ENCODE results near the gene FAT3.

The FAT3 gene

DNA sequence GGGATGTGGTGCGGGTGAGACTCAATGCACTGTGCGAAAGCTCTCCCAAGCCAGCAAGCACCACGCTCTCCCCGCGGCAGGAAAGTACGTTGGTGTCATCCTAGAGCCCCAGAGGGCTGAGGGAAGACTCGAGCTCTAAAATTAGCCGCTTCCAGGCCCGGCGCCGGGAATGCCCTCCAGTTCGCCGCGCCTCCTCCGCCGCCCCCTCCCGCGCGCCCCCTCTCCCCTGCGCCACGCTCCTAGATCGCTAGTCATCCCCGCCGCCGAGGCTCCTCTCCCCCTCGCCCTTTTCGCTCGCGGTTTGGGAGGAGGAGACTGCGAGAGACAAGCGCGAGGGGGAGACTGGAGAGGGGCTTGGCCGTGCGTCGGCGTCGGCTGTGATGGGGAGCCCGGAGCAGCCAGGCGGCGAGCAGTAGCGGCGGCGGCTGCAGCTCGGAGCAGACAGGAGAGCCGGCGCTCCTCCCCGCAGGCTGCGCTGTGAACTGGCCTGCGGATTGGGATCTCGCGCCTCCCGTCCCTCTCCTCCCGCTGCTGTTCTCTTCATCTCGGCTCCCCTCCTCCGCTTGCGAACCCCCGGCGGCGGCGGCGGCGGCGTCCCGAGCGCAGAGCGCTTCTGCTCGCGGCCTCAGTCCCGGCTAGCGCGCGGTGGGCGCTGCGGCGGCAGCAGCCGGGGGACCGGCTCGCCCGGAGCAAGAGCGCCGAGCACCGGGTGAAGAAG lies at the start of gene FAT3:
TSS of gene FAT3 (plus strand) at position 412 of the 718 bp plus-strand sequence. CDS start 127,295 bp downstream, outside the sequence.
- no peak for DNase-seq (ENCODE audit: low spot score)

DNA sequence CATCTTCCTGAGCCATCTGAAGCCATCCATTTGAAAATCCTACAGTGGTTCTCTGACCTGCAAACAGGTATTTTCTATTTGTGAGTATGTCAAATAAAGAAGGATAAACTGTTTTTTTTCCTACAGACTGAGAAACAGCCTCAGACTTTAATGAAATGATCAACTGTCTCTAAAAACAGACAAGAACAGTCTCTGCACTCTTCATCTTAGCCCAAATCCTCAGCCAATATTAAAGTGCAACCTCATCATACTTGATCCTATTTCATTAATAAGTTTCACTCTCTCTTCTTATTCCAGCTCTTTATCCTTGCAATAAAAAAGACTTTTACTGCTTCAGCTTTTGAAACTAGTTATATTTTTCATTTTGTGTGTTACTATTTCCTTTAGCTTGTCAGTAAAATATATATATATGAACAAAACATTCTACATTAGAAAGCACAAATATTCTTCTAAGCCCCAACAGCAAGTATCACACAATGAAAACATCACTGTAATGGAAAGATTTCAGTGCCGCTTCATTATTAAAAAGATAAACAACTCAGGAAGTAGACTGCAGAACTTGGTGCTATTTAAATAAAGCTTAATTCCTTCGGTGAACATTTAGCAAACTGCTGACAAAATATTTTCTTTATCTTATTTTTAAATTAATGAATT lies 45.5 kb upstream of the FAT3 start:
- DNase-seq (ENCODE audit: low spot score) = no peak

DNA sequence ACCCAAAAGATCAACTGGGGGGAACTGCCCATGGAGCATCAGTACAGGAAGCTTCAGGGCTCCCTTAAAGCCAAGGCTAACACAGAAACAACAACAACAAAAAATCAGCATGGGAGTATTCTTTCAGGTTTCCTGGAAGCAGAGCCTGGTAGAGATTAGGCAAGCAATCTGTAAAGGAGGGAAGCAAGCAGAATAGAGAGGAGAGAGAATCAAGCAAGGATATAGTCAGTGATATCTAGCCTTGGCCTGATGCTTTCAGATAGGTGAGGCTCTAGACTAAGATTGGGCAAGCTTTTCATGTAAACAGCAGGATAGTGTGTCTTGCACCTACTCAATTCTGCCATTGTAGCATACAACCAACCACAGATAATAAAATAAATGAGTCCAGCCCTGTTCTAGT lies 44.4 kb upstream of the FAT3 start:
- DNase-seq (ENCODE audit: low spot score) = no peak

DNA sequence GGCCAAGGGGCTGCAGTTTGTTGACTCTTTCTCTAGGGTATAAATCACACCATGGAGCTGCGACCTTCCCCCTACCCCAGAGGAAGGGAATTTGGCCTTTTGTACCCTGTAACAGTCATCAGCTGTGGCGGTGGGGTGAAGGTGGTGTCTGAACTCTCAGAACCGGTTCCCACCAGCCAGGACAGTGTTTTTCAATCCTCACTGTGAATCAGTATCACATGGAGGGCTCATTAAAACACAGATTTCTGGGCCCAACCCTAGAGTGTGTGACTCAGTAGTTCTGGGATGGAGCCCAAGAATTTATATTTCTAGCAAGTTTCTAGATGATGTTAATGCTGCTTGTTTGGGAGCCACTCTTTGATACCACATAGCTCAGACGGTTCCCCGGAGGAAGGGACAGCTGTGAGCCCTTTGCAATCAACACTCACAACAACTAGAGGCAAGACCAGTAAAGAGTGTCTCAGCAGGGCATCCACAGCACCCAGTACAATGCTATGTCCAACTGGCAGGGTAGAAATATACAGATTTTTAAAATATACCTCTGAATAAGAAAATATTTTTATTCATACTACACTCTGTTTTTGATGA lies 43.9 kb upstream of the FAT3 start:
- no peak for DNase-seq (ENCODE audit: low spot score)

DNA sequence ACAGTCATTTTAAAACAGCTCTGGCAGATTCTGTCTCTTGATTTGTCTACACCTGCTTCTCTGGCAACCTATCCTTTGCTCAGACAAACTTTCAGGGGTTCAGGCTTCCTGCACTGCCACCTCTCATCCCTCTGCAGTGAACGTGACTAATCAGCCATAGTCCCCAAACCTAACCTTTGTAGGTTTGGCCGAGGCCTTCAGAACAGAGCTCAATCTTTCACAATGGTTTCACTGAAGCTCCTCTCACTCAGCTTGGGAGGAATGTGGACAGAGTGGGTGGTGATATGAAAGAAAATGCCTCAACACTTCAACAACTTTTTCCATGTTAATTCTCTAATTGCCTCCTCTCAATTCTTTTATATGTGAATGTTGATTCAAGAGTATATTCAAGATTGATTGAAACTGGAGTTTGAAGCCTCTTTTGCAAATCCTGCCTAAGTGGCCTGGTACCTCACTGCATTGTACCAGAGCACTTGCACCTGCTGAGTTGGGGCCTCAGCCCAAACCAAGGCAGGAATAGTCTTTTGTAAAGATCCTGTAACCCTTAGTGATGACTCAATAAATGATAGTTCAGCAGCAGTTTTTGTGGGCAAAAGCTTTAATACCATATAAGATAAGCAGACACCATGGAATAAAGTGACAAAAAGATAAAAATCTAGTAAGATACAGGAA lies 33.9 kb upstream of the FAT3 start:
- DNase-seq (ENCODE audit: low spot score) = no peak

DNA sequence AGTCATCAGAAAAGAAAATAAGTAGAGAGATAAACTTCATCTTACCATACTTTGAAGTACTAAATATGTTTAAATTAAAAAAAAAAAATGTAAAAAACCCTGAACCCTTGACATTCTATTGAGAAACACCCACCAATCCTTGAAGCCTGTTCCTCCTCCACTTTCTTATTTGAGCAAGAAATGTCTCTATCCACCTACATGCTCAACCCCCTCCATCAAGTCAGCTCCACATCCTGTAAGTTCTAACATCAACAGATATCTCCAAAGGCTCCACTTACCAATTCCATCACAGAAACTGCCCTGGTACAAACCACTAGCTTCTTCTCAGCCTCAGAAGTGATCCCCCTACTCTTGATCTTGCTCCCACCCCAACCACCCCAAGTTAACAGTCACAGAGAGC lies 32.5 kb upstream of the FAT3 start:
- DNase-seq (ENCODE audit: low spot score) = no peak

DNA sequence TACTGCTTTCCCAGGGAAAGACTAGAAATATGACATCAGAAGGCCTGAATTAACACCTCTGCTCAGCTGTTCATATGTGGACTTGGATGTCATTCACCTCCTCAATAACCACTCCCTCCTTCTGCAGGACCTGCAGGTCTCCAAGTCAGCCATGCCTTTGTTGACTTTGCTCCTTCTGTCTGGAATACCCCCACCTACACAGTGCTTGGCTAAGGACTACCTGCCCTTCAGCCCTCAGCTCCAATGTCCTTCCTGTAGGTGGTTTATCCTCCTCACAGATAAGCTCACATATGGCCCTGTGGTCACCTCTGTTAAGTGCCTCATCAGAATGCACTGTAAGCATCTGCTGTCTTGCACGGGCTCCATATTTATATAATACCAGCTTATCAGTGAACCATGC lies 26.4 kb upstream of the FAT3 start:
- DNase-seq (ENCODE audit: low spot score) = no peak

DNA sequence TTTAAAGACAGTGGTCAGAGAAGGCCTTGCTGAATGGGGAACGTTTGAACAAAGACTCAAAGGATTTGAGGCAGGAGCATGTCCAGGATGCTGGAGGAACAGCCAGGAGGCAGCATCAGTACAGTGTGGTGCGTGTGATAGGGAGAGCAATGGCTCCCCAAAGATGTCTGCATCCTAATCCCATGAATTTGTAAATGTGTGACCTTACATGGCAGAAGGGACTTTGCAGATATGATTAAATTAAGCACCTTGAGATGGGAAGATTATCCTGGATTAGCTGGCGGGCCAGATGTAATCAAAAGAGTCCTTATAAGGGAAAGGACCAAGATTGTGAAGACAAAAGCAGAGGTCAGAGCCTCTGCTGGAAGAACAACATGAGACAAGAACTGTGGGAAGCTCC lies 24.6 kb upstream of the FAT3 start:
- DNase-seq (ENCODE audit: low spot score) = no peak

DNA sequence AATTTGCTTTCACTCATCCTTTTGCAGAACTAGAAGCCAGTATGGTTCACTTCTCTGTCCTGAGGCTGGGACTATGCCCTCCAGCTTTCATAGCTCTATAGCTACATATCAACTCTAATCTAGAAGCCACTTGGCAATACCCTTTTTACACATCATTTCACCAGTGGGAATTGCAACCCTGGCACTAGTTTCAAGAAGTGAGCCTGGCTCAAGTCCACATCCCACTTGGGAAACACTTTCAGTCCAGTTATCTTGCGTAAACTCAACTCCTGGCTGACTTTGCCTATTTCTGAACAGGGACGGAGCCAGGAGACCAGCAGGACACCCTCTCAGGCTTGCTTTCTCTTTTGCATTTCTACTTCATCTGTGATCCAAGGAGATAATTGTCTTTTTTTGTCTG lies 19.9 kb upstream of the FAT3 start:
- no peak for DNase-seq (ENCODE audit: low spot score)

DNA sequence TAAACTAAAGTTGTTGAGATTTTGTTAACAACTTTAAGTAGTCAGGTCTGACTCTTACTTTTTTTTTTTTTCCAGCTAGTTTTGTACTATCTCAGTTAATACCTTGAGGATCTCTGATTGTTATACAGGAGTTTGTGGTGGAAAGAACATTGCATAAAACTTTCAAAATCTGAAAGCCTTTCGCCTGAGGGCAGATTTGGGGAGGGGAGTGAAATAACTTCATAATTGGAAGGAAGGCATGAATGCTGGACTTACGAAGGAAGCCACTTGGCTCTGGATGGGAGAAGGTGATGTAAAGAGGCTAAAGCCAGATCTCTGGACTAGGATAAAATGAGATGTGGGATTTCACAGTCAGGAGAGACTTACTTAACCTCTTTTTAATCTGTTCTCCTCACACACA lies 18.2 kb upstream of the FAT3 start:
- no peak for DNase-seq (ENCODE audit: low spot score)

DNA sequence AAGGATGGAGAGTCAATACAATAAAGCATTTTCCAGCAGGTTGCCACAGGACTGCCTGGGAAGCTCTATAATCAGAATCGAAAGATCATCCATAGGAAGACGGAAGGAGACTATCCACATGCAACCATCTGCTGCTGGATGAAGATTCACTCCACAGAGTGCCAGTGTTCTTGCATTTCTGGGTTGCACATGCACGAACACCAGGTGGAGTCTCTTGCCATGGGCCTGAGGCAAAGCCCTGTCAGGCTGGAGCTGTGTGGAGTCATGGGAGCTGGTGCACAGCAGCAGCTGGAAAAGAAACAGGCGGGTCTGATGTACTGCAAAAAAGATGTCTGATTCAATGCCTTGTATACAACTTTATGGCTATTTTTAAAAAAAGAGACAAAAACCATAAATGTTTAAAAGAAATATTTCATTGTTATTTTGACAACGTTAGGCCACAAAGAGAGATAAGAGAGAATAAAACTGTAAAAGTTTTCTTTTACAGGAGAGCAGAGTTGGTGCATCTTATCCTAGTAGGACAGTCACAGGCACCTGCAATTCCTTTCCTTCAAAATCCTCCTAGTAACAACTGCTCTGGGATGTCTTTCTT lies 12.9 kb upstream of the FAT3 start:
- DNase-seq (ENCODE audit: low spot score) = no peak

DNA sequence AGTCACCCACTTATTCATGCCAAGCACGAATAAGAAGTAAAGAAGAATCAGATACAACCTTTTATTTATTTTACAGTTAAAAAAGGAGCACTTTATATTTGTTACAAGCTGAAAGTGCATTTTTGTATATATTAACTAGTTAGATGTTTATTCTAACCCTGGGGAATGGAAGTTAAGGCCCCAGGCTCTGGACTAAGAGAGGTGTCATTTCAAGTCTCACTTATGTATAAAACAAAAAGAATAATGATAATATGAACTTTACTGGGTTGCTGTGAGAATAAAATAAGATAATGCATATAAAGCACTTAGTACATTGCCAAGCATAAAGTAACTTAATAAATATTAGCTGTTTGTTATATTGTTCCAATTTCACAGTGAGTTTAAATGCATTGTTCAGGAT lies 12.1 kb upstream of the FAT3 start:
- no peak for DNase-seq (ENCODE audit: low spot score)

DNA sequence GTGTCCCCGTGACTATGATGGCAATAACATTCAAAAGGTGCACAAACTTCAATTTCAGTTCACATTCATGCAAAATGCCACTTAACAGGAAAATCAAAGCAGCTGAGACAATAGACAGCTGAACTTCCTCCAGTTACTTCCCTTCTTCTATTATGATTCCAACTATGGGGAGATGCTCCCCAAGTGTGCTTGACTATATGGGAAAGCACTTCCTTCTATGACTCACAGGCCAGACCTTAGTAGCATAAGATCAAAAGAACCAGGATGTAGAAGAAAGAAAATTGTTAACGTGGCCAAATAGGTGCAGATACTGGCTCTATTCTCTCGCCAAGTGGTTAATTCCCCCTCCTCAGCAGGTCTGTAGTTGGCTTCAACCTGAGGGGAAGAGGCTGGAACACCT lies 7.8 kb upstream of the FAT3 start:
- no peak for DNase-seq (ENCODE audit: low spot score)

DNA sequence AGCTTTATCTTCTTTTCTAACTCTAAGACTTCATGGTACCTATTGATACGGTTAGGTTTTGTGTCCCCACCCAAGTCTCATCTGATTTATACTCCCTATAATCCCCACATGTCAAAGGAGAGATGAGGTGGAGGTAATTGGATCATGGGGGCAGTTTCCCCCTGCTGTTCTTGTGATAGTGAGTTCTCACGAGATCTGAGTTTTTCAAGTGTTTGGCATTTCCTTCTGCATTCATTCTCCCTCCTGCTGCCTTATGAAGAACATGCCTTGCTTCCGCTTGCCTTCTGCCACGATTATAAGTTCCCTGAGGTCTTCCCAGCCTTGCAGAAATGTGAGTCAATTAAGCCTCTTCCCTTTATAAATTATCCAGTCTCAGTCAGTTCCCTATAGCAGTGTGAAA lies 5.1 kb upstream of the FAT3 start:
- no peak for DNase-seq (ENCODE audit: low spot score)

DNA sequence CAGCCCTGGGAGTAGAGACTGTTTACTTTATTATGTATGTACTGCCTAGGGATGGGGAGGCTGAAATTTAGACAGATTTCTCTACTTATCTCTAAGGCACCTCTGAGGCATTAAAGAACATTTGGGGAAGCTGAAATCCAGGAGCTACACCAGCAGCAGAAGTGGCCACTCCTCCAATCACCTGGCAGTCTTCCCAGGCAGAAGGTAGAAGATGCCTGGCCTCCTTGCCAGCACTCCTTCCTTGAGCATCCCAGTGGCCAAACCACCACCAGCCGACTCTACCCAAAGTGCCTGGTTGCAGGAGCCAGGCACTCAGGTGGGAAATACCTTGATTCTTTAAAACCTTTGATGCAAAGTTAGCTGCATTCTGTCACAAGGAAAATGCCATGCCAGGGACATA lies 1.9 kb upstream of the FAT3 start:
- no peak for DNase-seq (ENCODE audit: low spot score)

DNA sequence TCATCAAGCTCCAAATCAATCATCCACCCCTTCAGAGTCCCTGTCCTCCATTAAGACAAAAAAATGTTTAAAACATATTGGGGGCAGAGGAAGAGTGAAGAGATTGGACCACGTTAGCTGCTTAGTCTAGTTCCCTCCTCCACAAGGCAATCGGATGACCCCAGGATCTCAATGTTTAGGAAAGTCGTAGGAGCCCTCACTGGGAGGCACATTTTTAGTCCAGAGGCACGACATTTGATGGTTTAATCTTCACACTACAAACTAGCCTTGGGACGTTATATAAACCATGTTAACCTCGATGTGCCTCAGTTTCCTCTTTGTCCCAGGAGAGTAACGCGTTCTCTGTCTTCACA lies 588 bp upstream of the FAT3 start:
- DNase-seq (ENCODE audit: low spot score) = no peak

DNA sequence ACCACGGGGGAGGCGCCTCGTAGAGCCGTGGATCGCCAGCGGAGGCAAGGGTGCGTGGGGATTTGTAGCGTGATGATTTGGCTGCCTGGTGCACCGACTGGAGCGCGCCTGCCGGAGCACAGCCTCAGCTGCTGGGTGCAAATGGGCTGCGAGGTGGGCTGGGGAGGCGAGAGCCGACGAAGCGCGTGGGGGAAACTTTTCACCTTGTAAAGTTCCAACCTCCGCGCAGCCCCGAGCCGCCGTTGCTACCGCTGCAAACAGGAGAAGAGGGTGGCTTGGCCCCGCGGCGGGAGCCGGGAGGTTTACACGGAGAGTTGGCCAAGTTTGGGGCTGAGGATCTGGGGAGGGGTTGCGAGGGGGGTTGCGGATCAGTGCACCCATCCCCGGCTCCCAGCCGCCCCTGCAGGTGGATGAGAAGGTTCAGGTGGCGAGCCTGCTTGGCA lies 528 bp downstream of the FAT3 start:
- no peak for DNase-seq (ENCODE audit: low spot score)

DNA sequence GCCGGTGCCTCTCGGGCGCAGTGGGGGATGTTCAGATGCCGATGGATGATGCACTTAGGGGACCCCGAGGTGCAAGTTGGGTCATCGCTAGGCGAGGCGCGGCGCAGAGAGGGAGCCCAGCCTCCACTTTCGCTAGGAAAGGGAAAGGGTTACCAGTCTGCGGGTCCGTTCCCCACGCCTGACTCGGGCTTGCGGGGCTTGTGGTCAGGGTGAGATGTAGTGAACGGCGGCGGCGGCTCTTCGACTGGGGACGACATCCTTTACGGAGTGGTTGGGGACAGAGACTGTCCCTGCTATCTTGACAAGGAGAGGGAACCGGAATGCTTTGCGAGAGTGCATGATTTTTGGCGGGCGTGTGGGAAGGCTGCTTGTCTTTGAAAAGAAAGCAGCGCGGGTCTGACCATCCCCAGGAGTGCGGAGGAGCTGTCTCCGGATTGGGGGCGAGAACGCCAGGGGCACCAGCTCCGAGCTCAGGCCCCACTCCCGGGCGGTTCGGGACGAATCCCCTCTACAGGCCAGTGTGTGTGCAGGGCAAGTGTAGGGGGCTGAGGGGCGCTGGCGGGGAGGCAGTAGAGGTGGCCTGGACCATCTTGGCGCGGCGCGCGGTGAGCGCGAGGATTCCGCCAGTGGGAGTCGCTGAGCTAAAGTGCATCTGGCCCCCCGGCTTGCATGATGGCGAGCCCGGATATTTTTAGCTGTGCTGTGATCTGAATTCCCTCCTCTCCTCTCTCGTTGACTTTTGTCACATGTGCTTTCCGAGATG lies 1.1 kb downstream of the FAT3 start:
- DNase-seq (ENCODE audit: low spot score) = no peak

DNA sequence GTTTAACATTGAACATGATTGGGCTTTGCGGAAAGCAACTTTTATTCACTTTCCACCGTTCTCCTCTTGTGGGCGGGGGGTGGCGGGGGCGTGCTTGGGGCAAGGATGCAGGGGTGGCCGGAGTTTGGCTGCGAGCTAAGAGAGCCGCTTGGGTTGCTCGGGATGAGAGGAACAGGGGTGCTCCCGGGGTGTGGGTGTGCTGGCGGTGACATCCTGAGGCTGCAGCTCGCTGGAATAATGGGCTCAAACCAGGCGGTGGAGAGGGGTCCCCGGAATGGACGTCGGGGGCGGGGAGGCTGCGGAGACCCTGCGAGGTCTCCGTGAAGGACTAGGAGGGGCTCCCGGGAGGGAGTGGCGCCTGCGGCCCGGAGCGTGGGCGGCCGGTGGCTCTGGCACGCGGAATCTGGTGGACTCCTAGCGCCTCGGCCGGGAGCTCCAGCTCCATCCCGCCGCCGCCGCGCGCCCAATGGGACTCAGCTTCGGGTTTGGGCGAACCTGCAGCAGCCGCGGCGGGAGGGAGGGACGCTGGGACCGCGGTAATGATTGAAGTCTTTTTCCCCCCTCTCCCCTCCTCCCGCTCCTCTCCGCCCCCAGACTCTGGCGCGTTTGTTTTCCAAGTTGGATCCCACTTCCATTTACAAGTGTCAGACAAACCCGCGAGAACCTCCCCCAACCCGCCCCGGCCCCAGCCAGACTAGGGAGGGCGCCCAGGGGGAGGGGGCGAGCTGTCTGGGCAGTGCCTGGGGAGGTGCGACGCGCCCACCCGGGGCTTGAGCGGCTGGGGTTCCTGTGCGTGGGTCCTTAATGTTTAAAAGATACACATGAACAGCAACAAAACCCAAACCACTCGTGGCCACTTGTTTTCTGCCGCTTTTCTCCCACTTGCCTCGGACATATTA lies 2.0 kb downstream of the FAT3 start:
- no peak for DNase-seq (ENCODE audit: low spot score)

DNA sequence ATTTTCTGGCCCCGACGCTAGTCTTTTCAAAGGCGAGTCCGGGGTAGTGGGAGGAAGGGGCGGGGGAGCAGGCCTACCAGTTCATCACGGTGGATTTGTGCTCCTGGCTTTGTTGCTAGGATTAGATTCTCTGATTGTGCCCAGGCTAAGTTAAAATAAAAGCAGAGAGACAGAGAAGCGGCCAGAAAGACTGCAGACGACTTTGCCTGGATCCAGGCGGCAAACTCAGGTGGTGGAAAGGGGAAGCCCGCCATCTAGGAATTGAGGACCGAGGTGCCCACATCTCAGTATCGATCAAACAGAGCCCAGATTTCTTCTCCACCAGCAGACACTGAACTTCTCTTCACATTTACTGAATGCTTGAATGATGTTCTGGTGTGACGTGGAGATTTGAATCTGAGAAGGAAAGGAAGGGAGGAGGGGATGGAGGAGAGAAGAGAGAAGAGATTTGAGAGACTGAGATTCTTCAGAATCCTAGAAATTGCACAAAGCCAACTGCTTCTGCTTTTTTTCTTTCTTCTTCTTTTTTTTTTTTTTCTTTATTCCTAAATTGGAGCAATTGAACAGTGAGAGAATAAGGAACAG lies 2.7 kb downstream of the FAT3 start:
- DNase-seq (ENCODE audit: low spot score) = no peak
